ENCODE results near the gene GRAP. TPM values are rescaled to one million over a fixed set of nuclear protein-coding genes. Genes with fewer than 3 reads are reported as not detected.

Gene GRAP
- total and polyA plus RNA-seq, 10 of the 15 experiments (the other 5 are each of a cell fraction or from before 2014, with no cell fraction given), result 0.58 to 78.3 (median 36.6) TPM

DNA sequence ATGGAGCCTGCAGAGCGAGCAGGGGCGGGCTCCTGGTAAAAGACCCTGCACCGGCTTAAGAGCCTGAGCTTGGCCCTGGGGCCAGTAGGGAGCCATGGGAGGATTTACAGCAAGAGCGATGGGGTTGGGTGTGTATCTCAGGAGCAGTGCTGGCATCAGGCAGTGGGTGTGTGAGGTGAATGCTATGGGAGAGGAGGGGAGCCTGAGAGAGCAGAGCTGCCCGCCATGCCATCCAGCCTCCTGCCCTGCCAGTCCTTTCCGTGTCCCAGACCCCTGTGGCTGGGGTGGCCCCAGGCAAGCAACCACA is 65.5 kb downstream of the GRAP start:
- in situ Hi-C loops (cut with MboI) (no loop called here), intact Hi-C loops (cut with micrococcal nuclease; ENCODE audit: unreplicated experiment) (no loop called here)
- DNase-seq (ENCODE audit: low read depth, low spot score), result no peak
- Histone ChIP-seq H3K27me3 (replicated peaks in 1 of 2; ENCODE audit: control insufficient read depth in 2 of 2, insufficient read depth in 2 of 2, low read length in 1 of 2) (no peaks in the 10 kb centered on the region), H3K4me2 (ENCODE audit: control insufficient read depth, insufficient read depth) (no peak overlapping the region), H4K20me1 (ENCODE audit: control insufficient read depth, insufficient read depth) (no peaks in the 10 kb centered on the region), H3K79me2 (ENCODE audit: control insufficient read depth, insufficient read depth, low read length) (no peaks in the 10 kb centered on the region), H2AFZ (ENCODE audit: control insufficient read depth, low read depth, low read length) (no peak overlapping the region), H3K9me3 (replicated peaks; ENCODE audit: control insufficient read depth, insufficient read depth, low read length) (no peaks in the 10 kb centered on the region), H3K4me1 (ENCODE audit: control insufficient read depth, insufficient read depth, low read length) (no peaks in the 10 kb centered on the region), H3K4me3 (no peak overlapping the region), H3K36me3 (ENCODE audit: control insufficient read depth in 2 of 2, insufficient read depth in 2 of 2, low read length in 1 of 2) (peaks cover 0 to 20% of the 10 kb centered on the region in 2 experiments; a peak in 2 of 4 replicates), H3K9ac (ENCODE audit: control insufficient read depth, insufficient read depth, low read length) (no peak overlapping the region), H3K27ac (ENCODE audit: control insufficient read depth, insufficient read depth) (no peak overlapping the region)
- no peak for FAIRE-seq
- ChIA-PET SMC1A (ENCODE audit: uncharacterized antibody, unreplicated experiment) (no interaction called here), RAD21 (ENCODE audit: unreplicated experiment) (no interaction called here), CTCF (interaction anchor here (0.8 kb wide), 1 partner anchor 20 kb away, joined by 3 read pairs; no protein-coding TSS in a partner anchor), POLR2A (no interaction called here)
- 84% methylated on average over 6 of the region's 6 CpGs for WGBS (ENCODE audit: insufficient coverage, insufficient replicate concordance, low lambda C conversion rate, missing lambda C conversion rate)
- no TSS peak for BruUV-seq (replicated peaks)
- ATAC-seq, result no peak
- no peak for TF ChIP-seq SUPT20H (IDR thresholded peaks at IDR 0.05; ENCODE audit: borderline replicate concordance, control insufficient read depth, low read depth, low read length)
- TF ChIP-seq TARDBP (IDR thresholded peaks at IDR 0.05; ENCODE audit: borderline replicate concordance), result no peak
- TF ChIP-seq ZNF384 (IDR thresholded peaks at IDR 0.05; ENCODE audit: borderline replicate concordance, low read depth, low read length), result no peak
- TF ChIP-seq NFXL1 (IDR thresholded peaks at IDR 0.05; ENCODE audit: borderline replicate concordance), result no peak
- no peak for TF ChIP-seq WRNIP1 (IDR thresholded peaks at IDR 0.05; ENCODE audit: borderline replicate concordance, low read depth, low read length)
- no peak for TF ChIP-seq IKZF2 (IDR thresholded peaks at IDR 0.05)
- no peak for TF ChIP-seq ELK1 (IDR thresholded peaks at IDR 0.05; ENCODE audit: low read depth, low read length)
- TF ChIP-seq RUNX3 (IDR thresholded peaks at IDR 0.05; ENCODE audit: low read length), result no peak
- TF ChIP-seq RCOR1 (conservative IDR thresholded peaks at IDR 0.05; ENCODE audit: low read depth, low read length), result no peak
- TF ChIP-seq BHLHE40 (IDR thresholded peaks at IDR 0.05; ENCODE audit: borderline replicate concordance in 1 of 2, low read depth in 2 of 2, low read length in 1 of 2), result no peak
